CD4-positive, alpha-beta T cell treated with Interleukin-12 subunit alpha and Interleukin-12 subunit beta, for 1 hour (primary cell): ENCODE measurements around the gene CCDC191.
A peak's percentile ranks its signal among the peaks of the same experiment; 100 is the strongest.

Experiments used
- DNase-seq: peaks from one replicate; pipeline ENCODE4 v3.0.0-alpha.2; 2020

The CCDC191 gene

DNA sequence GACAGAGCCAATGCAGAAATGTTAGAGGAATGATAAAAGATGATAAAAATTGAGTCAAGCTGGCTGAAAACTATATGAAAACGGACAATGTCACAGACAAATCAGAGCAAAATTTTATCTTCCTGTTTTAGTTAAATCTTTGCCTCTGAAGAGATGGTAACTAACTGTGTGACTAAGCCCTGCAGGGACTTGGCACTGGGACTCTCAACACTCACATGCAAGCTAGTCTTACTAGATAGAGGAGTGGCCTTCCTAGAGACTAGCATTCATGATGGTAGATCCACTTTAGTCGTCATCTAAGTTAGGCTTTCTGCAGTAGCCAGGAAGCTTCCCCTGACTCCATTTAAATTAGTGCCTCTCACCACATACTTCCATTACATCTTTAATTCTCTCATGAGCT lies 4.1 kb downstream of the CCDC191 start:
- no peak for DNase-seq

DNA sequence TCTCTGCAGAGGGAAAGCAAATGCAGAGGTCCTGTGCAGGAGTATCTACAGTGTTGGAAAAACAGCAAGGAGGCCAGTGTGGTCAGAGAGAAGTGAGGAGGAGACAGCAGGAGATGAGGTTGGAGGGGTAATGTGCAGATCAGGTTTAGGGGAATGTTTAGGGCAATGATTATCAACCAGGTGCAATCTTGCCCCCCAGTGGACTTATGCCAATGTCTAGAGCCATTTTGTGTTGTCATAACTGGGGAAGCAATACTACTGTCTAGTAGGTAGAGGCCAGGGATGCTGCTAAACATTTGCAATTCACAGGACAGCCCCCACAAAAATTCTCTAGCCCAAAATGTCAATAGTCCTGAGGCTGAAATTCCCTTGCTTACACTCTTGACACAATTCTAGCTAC lies 13.1 kb downstream of the CCDC191 start:
- DNase-seq, result no peak

DNA sequence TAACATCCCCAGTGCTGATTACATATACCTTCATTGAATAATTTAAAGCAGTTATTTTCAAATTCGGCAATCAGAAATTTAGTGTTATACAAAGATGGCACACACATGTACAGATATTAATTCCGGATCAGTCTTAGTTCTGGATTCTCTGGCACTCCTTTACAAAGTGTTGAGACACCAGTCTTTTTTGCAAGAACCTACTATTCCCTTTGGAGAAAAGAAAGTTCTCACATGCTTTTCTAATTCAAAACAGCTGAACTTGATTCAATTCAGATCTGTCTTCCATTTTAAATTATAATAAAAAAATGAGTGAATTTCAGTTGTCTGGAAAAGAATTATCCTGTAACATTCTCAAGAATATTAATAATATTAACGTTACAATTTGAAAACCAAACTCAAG lies 20.4 kb downstream of the CCDC191 start:
- no peak for DNase-seq

DNA sequence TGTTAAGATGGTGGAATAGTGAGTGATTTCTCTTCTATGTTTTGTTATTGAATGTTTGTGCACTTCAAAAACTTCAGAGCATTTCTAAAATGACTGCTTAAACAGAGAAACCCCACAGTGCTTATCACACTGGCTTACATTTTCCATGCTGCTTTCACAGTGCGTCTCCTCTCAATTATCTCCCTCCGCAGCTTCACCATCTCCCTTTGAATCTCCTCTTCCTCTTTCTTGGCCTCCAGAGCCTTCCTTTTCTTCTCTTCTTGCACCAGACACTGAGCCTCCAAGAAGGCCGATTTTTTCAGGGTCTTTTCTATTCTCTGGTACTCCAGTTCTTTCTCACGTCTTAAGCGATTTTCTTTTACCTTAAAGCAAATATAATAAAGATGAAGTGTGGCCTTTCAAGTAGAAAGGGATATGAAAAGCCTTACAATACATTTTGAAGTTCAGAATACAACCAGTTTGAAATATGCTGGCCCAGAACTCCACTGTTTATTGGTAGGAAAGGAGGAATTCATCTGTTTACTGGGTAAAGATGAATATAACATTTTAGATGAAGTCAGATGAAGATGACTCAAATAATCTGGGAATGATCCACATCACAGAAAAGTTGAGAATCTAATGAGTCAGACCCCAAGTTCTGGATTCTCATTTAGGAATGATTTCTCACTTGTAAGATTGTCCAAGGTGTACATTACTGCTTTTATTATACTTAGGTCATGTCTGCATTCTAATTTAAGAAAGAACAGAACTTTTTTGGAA lies 21.4 kb downstream of the CCDC191 start:
- DNase-seq, result no peak

DNA sequence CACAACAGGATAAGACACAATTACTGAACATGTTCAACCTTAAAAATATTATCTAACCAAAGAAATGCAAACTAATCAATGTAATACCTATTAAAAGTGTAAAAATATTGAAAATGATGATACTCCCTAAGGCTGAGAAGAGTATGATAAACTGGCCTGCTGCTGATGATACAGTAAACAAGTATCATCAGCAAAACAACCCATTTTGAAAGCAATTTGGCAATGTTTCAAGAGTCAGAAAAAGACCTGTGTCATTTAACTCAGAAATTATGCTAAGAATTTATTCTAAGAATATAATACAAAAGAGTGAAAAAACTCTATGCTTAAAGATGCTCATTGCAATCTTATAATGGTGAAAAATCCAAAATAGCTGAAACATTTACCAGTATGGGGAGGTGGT lies 22.1 kb downstream of the CCDC191 start:
- DNase-seq, result no peak

DNA sequence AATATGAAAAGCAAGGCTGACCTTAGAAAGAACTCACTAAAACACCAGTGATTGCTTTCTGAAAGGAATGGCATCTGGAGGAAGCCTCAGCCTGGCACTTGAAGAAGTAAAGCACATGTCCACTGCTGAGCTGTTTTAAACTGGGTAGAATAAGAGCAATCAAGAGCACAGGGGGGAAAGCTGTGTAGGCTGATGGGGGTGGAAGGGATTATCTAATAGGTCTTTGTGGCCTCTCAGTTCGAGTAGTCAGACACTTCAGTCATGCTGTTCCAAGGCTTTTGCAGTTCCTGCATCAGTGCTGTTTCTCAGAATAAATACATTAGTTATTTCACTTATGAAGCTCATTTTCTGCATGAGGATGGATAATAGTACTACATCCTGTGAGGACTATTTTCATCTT lies 22.6 kb downstream of the CCDC191 start:
- no peak for DNase-seq

DNA sequence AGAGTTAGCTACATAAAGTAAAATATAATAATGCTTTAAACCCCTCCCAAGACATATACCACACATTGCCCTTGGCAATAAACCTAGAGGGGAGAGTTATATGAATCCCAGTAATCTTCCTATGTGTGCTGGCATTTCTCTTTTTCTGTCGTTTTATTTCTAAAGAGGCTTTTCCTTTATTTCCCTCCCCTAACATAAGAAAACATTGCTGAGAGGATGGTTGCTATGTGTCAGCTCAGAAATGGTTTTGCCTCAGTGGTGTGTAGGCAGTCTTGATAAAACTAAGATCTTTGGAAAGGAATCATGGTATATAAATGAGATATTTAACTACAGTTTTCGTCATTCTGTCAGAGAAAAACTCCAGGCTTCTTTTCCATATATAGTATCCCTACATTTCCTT lies 30.0 kb downstream of the CCDC191 start:
- DNase-seq, result no peak

DNA sequence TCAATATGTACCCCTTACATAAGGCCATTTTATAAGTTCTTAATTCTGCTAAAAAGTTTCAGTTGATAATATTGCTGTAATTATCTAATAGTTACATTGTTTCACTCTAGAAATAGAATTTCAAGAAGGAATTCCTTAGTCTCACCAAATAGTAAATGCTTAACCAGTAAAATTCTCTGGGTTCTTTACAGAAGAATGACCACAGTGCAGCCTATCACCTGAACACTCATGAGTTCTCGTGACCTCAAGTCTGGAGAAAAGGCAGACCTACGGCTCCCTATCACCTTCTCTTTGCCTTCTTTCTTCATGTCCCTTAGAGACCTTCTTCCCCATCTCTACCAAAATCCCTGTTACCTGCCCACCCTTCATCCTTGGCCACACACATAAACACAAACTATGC lies 30.9 kb downstream of the CCDC191 start:
- DNase-seq, result no peak

DNA sequence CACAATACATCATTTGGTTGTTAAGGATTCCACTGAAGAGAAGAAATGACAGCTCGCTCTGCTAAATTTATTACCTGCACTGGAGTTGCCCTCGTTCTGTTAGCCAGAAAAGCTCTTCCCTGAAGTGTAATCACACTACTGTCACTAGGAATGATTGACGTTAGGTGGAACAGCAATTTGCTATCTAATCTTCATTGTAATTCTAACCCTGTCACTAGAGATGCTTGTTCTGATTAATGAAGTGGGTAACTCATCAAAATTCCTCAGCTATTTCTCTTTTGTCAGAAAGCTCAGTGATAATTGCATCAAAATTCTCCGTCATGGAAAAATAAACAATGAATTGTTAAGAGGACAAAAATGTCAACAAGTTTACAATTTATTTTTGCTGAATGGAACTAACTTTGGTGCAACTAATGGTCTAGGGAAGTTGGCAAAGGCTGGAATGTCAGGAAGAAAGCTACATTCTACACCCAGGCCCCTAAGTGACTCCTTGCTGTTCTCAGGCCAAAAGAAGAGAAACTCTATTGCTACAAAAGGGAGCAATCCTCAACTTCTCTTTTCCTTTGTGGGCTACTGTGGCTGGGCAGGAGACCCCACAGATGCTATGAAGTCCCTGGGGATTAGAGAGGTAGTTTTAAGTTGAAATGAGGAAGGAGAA lies 34.1 kb downstream of the CCDC191 start:
- DNase-seq, result no peak

DNA sequence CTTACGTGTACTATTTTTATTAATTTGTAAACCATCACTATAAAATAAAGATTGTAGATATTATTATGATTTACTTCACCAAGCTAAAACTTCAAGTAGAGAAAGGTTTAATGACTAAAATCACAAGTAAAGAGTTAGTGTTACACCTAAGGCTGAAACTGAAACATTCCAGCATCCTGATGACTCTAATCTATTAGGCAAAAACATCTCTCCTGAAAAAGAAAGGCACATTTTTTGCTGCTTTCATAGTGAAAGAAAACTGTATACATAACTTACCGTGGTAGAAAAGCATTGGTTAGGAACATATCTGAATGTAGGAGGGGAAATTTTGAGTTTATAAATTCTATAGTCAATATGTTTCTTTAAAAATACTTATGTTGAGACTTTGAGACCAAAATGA lies 35.4 kb downstream of the CCDC191 start:
- DNase-seq, result no peak

DNA sequence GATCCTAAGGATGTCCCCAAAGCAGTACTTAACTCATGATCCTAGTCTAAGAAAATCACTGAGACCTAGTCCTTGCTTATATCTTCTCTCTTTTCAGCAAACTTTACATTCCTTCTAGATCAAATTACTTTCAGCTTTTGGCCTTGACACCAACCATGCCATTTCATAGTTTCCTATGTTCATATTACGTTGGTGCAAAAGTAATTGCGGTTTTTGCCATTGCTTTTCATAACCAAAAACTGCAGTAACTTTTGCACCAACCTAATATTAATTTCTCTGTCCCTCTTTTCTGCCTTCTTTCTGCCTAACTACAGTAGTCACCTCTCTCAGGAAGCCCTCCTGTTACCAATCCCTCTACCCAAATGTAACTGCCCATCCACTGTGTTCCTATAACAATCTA lies 36.8 kb downstream of the CCDC191 start:
- no peak for DNase-seq

DNA sequence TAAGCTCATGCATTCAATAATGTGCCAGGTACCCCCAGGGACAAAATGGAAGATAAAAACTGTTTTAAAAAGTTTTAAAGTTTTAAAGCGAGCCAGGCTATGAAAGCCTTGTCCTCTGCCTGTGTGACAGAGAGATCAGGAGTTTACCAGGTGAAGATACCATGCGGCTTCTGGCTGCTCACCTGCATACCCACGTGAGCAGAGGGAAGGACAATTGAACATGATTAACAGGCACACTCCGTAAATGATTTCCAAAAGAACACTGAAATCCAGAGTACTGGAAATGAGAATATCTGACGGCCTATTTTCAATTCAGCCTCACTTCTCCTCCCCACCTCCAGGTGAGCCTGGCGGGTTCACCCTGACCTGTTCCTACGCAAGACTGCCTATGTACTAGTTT lies 42.1 kb downstream of the CCDC191 start:
- no peak for DNase-seq

DNA sequence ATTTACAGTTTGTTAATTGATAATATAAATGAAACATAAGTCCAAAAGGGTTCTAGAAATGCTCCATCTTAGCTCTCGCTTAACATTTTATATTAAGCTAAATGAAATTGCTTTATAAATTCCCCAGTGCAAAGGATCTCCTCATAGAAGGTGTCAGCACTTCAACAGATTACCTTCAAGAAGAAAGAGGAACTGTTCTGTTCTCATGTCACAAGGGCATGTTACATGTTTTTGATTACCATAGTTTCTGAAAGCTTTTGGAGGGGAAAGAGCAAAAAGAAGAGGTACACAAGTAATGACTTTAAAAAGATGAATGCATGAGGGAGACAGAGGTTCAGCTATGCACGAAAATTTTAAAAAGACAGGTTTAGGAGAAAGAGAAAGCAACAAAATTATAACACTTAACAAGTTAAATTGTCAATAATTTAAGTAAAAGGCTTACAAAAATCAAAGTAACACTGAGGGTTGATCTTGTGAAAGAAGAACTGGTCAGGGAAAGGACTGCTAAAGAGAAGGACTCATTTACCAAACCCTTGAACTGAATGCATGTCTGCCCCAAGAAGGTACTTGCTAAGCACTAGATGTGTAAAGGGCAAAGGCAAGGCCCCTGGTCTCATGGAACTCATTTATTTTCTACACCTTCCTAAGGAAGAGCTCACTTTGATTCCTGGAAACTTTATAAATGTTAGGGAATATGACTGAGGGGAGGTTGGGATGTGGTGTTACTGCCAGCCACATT lies 45.1 kb downstream of the CCDC191 start:
- no peak for DNase-seq

DNA sequence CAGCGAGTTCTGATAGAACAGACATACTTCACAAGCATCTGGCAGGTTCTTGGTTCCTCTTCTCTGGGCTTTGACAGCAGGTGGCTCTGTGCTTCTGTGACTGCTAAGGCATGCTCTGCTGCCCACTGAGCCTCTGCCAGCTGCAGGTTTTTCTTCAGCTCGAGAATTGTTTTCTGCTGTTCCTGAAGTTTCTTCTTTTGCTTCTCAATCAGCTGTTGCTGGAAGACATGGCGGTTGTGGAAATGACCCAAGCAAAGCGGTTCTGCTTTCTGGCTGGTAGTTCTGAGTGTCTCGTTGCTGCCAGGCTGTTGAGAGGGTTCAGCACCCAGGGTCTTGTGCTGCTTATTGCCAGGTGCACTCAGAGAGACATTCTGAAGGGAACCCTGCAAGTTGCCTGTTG lies 50.8 kb downstream of the CCDC191 start:
- DNase-seq, result no peak

DNA sequence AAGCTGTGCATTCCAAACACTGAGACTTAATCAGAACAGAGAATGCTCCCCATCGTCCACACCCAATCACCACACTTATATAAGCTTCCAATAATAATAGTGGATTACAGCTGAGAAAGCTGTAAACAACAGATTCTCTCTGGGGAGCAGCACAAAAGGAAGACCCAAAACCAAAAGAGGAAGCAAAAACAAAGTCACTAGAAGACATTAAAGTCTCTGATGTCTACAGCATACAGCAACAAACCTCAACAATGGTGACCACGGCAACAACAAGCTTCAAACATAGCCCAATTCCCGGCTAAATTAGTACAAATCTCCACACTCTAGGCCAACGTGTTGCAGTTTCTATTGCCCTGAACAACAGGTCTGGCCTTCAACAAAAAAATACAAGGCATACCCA lies 70.8 kb downstream of the CCDC191 start:
- DNase-seq, result peak; percentile 23

DNA sequence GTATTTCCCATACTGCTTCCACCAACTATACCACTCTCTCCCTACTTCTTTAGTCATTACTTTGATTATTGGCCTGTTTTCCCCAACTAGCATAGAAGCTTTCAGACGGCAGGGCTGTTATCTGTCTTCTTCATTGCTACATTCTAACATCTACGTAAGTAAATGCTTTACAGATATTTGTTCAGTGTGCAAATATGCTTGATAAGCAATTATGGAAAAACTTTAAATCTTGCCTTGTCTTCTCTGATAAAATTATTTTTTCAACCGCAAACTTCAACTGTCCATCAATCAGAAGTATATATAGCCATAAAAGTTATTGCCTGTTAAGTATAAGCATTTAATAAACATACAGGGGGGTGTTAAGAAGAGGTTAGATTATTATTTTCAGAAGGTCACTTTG lies 72.8 kb downstream of the CCDC191 start:
- DNase-seq, result no peak

DNA sequence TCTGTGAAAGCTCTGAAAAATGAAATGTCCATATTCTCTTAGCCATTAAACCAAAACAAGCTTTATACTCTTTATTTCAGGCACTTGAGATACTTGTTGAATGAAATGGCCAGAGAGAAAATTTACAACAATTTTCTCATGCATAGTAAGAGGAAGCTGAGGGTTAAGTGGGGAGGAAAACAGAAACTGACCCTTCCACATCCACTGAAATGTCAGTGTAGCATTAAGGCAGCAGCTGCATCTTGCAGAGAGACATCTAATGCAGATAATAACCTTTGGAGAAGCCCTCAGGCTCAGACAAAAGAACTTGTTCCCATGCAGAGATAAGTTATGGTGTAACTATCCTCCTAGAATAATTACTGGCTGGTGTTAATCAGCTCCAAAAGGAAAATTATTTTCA lies 74.5 kb downstream of the CCDC191 start:
- DNase-seq, result no peak

DNA sequence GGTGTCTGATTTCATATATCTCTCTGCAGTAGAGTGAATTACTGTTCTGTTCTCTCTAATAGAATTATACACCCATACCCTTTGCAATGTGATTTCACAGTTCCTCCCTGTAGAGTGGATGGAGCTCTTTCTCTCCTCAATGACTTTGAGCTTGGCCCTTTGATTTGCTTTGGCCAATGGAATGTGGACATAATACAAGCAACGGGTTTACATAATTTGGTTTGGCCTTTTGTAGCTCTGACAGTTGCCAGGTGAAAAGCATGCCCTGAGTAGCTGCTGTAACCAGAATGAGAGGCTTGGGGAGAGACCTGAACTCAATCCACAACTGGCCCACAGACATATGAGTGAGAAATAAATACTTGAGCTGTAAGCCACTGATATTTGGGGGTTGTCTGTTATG lies 76.4 kb downstream of the CCDC191 start:
- no peak for DNase-seq

DNA sequence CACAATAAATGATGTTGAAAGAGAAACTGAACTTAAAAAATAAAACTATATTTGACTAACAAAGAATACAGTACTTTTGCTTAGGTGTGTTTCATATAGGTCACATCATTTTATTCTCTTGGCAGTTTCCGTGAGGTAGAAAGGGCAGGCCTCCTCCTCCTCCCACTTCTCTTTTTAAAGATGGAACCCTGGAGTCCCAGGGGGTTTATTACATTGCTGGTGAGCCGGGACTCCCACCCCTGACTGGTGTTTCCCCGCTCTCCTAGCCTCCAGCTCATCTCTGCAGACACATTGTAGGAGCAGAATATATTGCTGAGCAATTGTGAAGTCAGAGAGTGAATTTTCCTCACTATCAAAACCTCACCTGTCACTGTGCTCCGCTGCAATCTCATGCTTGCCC lies 78.5 kb downstream of the CCDC191 start:
- no peak for DNase-seq

DNA sequence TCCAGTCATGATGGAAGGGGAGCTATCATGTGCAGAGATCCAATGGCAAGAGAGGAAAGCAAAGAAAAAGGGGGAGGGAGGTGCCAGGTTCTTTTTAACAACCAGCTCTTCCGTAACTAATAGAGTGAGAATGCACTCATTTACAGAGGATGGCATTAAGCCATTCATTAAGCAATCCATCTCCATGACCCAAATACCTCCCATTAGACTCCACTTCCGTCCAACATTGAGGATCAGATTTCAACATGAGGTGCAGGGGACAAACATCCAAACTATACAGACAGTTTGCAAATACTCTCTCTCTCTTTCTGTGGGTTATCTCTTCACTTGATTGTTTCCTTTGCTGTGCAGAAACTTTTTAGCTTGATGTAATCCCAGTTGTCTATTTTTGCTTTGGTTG lies 87.3 kb downstream of the CCDC191 start:
- no peak for DNase-seq

DNA sequence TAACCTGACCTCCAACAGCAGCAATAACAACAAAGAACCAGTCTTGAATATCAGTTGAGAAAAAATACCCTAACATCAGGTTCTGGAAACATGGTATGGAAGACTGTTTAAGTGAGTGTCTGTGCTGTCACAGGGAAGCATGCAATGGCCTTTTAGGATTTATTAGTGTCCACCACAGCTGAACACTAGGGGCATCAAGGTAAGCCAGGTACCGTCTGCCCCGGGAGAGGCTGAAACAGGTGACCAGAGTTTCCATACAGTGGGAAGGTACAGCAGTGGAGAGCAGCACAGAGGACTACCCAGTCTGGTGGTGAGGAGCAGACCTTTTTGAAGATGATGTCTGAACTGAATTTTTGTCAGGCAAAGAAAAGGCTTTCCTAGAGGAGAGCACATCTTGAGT lies 90.2 kb downstream of the CCDC191 start:
- no peak for DNase-seq

DNA sequence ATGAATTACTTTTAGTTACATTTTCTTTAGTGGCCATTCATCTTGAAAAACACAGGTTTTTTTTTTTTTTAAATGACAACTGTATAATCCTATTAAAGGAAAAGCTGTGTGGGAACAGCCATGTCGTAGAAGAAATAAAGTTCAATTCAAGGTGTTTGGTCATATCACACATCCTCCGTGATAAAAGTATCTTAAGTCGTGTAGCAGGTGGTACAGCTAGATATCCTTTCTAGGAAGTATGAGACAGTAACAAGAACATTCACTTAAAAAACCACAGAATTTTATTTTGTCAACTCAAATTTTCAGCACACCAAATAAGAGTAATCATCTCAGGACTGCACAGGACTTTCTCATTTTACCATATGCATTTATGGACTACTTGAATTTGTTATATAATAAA lies 92.4 kb downstream of the CCDC191 start:
- DNase-seq, result no peak

DNA sequence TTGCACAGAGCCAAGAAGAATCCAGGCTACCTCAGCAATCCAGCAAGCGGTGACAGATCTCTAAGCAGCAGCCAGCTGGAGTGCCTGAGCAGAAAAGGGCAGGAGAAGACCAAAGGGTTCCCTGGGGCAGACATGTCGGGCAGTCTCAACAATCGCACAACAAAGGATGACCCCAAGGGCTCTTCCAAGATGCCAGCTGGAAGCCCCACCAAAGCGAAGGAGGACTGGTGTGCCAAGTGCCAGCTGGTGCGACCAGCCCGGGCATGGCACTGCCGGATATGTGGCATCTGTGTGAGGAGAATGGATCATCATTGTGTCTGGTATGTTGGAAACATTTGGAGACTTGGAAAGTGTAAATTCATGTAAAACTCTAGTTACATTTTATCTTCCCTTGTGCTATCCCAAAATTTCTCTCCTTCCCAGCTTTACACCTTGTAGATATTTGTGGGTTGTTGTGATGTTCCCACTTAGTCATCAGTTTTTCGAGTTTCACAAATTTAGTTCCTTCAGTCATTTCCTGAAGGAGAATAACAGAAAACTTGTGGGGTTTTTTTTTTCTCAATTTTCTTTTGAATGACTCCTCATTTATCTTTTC lies 102.1 kb downstream of the CCDC191 start:
- no peak for DNase-seq

DNA sequence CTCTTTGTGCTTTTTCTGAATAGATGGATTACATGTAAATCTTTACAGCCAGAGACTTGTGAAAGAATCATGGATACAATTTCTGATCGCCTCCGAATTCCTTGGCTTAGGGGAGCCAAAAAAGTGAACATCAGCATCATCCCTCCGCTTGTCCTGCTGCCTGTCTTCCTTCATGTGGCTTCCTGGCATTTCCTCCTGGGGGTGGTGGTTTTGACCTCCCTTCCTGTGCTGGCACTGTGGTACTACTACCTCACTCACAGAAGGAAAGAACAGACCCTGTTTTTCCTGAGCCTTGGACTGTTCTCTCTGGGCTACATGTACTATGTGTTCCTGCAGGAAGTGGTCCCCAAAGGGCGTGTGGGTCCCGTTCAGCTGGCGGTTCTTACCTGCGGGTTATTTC lies 102.6 kb downstream of the CCDC191 start:
- DNase-seq, result no peak
